ENCODE results near the gene AKT3.
A peak's percentile ranks its signal among the peaks of the same experiment; 100 is the strongest.

Gene AKT3

GRCh38 chr1:243731301-243731891 lies 118.6 kb downstream of the AKT3 start:
- peak; percentile 77 for DNase-seq (ENCODE audit: low spot score)

DNA sequence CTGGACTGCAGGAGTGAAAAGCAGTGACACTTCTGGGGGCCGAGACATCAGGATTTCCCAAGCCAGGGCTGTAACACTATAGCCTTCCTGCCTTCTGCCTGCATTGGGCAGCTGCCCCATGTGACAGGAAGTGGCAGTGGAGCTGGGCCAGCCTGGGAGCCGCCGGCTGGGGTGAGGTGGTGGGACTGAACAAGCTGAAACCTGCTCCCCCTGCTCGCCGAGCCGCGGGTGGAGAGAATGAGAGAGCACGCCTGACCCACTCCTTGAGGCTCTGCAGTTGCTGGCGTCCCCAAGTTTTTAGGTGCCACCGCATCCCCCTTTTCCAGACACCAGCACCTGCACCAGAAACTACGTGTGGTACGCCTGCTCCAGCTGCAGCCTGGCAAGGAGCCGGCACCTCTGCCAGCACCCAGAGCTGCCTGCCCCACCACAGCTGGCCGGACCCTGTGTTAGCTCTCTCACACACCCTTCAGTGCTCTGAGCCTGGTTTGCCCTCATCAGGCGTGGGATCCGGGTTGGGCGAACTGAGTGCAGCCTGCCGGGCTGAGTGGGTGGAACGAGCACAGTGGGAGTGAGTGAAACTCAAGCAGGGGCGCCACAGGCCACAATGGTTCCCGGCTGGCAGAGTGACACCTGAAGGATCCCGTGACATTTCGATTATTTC lies 119.4 kb downstream of the AKT3 start:
- DNase-seq (ENCODE audit: low spot score): peak; percentile 48

DNA sequence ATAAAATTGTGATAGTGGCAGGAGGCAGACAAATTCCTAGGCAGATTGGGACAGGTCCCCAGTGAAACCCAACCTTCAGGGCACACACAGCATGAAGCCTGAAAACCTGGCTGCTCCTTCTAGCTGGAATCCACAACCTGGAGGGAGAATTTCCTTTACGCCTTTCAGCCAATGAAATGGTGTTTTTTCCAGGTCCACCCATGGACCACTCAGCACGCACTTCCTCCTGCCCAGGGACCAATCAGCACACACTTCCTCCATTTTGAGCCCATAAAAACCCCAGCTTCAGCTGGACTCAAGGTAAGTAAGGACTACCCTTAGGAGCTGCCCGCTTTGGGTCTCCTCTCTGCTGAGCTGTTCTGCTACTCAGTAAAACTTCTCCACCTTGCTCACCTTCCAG lies 120.1 kb downstream of the AKT3 start:
- no peak for DNase-seq (ENCODE audit: low spot score)

DNA sequence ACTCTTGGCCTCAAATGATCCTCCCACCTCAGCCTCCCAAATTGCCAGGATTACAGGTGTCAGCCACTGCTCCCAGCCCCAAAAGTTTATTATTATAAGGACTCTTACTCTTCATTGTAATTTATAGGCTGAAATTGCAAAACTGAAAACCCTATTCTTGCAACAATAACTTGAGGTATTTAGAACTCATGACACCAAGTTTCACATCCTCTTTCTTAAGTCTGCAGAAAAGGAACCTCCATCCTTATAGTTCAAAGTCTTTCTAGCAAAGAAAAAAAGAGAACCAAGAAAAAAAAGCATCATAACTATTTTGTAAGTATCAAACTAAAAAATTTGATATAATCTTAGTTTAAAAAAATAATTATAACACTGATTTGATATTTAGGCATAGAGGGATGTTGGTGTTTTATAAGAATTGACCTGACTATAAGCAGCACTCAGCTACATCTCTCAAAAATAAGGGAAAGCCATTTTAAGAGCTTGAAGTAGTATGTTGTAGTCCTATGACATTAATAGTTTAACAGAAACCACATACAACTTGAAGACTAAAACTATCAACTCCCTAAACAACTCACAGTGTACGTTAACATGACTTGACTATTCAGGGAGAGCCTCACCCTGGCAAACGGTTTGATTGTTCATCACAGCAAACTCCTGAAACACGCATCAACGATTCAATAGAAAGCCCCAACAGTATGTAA lies 122.4 kb downstream of the AKT3 start:
- peak; percentile 49 for DNase-seq (ENCODE audit: low spot score)

DNA sequence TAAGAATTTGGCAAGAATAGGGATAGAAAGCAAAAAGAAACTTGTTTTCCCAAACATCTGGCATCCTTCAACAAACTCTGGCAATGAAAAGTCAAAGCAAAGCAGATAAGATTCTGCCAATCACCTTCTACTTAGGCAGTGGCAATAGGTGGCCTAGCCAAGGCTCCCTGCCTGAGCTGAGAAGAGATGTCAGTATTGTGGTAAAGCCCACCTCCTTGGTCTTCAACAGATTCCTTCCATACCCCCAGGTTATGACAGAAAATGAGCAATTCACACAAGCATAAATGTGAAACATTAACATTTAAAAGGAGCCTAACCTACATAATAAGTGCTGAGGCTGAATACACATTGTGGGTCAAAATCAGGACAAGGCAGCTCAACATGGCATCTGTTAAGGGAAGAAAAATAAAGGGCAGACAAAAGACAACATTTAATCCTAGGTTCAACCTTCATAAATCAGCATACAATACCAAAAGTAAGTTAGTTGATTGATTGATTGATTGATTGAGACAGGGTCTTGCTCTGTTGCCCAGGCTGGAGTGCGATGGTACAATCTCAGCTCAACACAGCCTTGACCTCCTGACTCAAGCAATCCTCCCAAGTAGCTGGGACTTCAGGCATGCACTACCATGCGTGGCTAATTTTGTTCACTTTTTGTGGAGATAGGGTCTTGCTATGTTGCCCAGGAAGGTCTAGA lies 123.1 kb downstream of the AKT3 start:
- no peak for DNase-seq (ENCODE audit: low spot score)

DNA sequence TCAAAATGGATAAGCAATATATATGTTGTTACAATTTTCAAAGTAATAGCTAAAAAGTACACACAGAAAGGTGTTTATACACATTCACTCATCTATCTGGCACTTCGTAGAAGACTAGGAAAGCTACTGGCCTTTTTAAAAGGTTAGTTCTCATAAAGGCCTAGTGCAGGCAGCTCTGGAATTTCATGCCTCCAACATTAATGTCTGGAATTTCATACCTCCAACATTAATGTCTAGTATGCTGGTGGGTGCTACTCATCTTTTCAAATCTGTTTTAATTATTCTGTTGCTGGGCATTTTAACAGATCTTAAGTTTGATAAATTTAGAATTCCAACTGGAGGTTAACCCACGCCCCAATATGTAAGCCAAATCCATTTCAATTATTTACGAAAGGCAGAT lies 124.2 kb downstream of the AKT3 start:
- DNase-seq (ENCODE audit: low spot score): no peak

DNA sequence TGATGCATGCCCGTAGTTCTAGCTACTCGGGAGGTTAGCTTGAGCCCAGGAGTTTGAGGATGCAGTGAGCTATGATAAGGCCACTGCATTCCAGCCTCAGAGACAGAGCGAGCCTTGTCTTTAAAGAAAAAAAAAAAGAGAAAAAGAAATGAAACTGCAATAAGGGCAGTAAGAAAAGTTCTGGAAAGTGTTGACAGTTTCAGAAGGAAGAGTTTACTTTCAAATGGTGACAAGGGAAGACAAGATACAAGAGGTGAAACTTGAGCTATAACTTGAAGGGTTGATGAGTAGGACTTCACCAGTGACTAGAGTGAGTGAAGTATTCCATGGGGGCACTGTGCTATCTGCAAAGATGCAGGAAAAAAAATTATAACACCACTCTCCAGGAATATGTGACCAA lies 125.0 kb downstream of the AKT3 start:
- no peak for DNase-seq (ENCODE audit: low spot score)

DNA sequence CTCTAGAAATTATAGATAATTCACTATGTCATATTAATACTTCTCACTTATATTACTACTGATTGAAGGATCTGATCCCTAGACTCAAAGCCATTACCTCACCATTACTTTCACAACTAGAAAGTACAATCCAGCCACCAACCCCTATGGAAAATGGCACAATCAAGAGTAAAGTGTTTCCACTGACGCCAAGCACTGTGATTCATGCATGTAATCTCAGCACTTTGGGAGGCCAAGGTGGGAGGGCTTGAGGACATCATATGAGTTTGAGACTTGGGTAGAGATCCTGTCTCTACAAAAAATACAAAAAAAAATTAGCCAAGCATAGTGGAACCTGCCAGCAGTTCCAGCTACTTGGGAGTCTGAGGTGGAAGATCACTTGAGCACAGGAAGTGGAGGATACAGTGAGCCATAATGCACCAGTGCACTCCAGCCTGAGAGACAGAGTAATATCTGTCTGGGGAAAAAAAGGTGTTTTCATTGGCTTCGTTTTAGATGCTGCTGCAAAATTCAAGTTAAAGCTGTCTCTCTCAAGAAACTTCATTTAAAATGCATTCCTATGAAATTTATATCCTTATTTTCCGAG lies 126.5 kb downstream of the AKT3 start:
- DNase-seq (ENCODE audit: low spot score): no peak

- DNase-seq (ENCODE audit: low spot score): no peak
Observed at GRCh38 chr1:243723050-243723449, 127.0 kb downstream of the AKT3 start.

- no peak for DNase-seq (ENCODE audit: low spot score)
Observed at GRCh38 chr1:243719476-243719875, 130.6 kb downstream of the AKT3 start.

DNA sequence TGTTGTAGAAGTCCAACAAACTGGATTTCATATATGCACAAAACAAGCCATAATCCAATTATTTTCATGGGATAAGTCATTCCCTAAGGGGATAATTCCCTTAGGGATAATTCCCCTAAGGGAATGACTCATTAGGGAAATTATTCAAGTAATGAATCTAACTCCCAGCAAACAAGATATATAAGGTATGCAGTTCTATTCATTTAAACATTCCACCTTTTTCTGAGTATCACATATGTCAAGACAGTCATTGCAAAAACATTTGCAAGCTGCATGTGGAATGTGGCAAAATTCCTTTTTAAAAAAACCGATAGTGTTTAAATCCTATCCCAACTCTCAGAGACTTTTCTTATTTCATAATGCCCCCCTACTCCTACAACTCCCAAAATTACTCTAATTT lies 131.2 kb downstream of the AKT3 start:
- DNase-seq (ENCODE audit: low spot score): no peak

GRCh38 chr1:243718022-243718421 lies 132.0 kb downstream of the AKT3 start:
- DNase-seq (ENCODE audit: low spot score): no peak

- DNase-seq (ENCODE audit: low spot score): no peak
Observed at GRCh38 chr1:243716906-243717305, 133.1 kb downstream of the AKT3 start.

DNA sequence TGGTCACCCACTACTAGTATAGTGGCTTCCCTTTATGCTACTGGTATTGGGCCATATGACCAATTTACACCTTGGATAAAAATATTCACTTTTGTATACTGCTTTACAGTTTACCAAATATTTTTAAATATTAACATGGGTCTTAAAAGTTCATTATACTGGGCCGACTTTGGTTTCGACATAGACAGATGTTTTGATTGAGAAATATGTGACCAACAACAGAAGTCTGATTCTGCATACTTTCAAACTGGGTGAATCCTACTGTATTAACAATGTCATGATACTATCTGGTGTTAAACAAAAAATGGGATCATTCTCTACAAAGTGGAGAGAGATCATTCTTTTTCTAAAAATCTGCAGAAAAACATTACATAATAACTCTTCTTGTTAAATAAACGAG lies 134.8 kb downstream of the AKT3 start:
- no peak for DNase-seq (ENCODE audit: low spot score)

GRCh38 chr1:243713470-243714186 lies 136.4 kb downstream of the AKT3 start:
- DNase-seq (ENCODE audit: low spot score): peak; percentile 96

GRCh38 chr1:243712941-243713340 lies 137.1 kb downstream of the AKT3 start:
- no peak for DNase-seq (ENCODE audit: low spot score)

GRCh38 chr1:243712242-243712641 lies 137.8 kb downstream of the AKT3 start:
- DNase-seq (ENCODE audit: low spot score): no peak

DNA sequence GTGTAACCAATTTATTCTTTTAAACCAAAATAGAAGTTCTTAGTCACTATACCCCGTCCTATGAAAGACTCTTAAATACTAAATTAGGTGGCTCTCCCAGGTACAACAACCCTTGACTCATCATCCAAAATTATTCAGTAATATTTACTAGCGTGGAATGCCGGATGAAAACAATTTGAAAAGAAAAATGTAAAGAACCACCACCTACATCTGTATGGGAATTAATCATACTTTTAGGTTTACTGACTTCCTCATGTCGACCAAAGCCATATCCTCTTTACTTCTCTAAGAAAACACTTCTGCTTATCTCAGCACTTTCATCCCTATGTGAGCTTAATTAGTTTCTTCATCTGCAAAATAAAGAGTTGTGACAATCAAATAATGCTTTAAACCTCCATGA lies 139.6 kb downstream of the AKT3 start:
- DNase-seq (ENCODE audit: low spot score): no peak

- no peak for DNase-seq (ENCODE audit: low spot score)
Observed at GRCh38 chr1:243708210-243708609, 141.8 kb downstream of the AKT3 start.

- DNase-seq (ENCODE audit: low spot score): no peak
Observed at GRCh38 chr1:243706563-243706962, 143.5 kb downstream of the AKT3 start.

- DNase-seq (ENCODE audit: low spot score): no peak
Observed at GRCh38 chr1:243705585-243705984, 144.5 kb downstream of the AKT3 start.

DNA sequence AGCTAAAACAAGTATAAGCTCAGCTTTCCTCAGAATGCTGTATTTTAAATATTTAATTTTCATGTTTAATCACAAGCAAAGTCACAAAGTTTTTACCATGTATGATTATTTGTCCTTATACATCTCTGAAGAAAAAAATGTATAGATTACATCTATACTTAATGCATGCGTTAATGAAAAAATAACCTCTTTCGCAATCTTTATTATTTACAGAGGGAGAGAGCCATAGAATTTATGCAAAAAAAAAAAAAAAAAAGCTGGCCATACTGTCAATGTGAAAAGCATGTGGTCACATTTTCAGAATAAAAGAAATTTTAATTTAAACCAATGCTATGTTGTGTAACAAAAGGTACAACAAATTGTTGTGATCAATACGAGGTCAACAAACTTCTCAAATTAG lies 148.2 kb downstream of the AKT3 start:
- DNase-seq (ENCODE audit: low spot score): no peak

Data from globus pallidus (tissue), 1 donor.